GM12874 (cell line): Measurements from ENCODE around the gene TGFBI.

Source experiments
- CTCF ChIP-seq: IDR thresholded peaks from 2 replicates; pipeline ENCODE4 v1.5.1; 2011; ENCODE audit warnings: low read depth, mild to moderate bottlenecking, control low read depth, low read length, moderate library complexity; ENCODE audit not compliant: insufficient read depth

Gene TGFBI

GRCh38 chr5:136039202-136039601 lies 10.4 kb downstream of the TGFBI start:
- TF ChIP-seq CTCF, result no peak

GRCh38 chr5:136040746-136041415 lies 12.1 kb downstream of the TGFBI start:
- no peak for TF ChIP-seq CTCF

GRCh38 chr5:136042156-136042555 lies 13.4 kb downstream of the TGFBI start:
- TF ChIP-seq CTCF, result no peak

- no peak for TF ChIP-seq CTCF
Measured at GRCh38 chr5:136042665-136043121, 13.9 kb downstream of the TGFBI start.

GRCh38 chr5:136043551-136043950 lies 14.8 kb downstream of the TGFBI start:
- no peak for TF ChIP-seq CTCF

GRCh38 chr5:136043968-136044610 lies 15.3 kb downstream of the TGFBI start:
- no peak for TF ChIP-seq CTCF

- no peak for TF ChIP-seq CTCF
Measured at GRCh38 chr5:136046246-136046645, 17.5 kb downstream of the TGFBI start.
